ENCODE data around the gene RPA1. TPM values are rescaled to one million over a fixed set of nuclear protein-coding genes. Genes with fewer than 3 reads are reported as not detected.

The RPA1 gene
- total RNA-seq, 1 experiment from 2014 or later: 198 TPM

DNA sequence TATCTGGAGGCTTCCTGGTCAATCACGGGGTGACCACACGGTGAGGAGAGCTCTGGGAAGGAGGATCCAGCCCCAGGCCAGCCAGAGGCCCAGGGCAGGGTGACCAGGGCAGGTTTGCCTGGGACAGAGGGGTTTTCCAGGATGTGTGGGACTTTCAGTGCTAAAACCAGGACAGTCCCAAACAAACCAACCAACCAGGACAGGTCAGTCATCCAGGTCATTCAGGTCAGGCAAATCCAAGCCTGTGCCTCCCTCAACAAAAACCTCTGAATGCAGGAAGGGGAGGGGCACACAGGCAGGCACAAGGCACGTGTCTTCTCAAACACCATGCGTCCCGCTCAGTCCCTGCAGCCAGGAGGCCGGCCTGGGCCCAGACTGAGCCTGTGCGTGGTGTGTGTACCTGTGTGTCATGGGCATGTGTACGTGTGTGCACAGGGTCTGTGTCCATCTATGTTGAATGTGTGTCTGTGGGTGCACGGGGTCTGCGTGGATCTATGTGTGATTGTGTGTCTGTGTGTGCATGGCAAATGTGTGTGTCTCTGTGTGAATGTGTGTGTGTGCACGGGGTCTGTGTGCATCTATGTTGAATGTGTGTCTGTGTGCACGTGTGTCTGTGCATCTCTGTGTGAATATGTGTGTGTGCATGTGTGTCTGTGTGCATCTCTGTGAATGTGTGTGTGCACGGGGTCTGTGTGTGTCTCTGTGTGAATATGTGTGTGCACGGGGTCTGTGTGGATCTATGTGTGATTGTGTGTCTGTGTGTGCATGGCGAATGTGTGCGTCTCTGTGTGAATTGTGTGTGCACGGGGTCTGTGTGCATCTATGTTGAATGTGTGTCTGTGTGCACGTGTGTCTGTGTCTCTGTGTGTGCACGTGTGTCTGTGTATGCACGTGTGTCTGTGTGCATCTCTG, 116.5 kb downstream of the RPA1 start:
- intact Hi-C loops (cut with micrococcal nuclease): no loop called here
- ATAC-seq (no peak), DNase-seq (ENCODE audit: low read depth, low spot score) (no peak)
- TF ChIP-seq EZH2 (IDR thresholded peaks at IDR 0.05) (no peak), SIN3A (IDR thresholded peaks at IDR 0.05; ENCODE audit: low read depth) (no peak), ZNF274 (IDR thresholded peaks at IDR 0.05; ENCODE audit: low read depth, low read length) (no peak), CEBPB (IDR thresholded peaks at IDR 0.05; ENCODE audit: low read depth) (no peak), CBX3 (IDR thresholded peaks at IDR 0.05; ENCODE audit: low read depth) (no peak), FOSL1 (IDR thresholded peaks at IDR 0.05; ENCODE audit: low read depth) (no peak), TCF7L2 (IDR thresholded peaks at IDR 0.05; ENCODE audit: borderline replicate concordance, extremely low read depth, insufficient read depth, insufficient read length) (no peak), YY1 (IDR thresholded peaks at IDR 0.05; ENCODE audit: extremely low read depth, insufficient replicate concordance, low read depth, low read length) (no peak), ZFX (IDR thresholded peaks at IDR 0.05) (no peak), EGR1 (IDR thresholded peaks at IDR 0.05; ENCODE audit: low read depth) (no peak)
- TF ChIP-seq, protein P1, sequence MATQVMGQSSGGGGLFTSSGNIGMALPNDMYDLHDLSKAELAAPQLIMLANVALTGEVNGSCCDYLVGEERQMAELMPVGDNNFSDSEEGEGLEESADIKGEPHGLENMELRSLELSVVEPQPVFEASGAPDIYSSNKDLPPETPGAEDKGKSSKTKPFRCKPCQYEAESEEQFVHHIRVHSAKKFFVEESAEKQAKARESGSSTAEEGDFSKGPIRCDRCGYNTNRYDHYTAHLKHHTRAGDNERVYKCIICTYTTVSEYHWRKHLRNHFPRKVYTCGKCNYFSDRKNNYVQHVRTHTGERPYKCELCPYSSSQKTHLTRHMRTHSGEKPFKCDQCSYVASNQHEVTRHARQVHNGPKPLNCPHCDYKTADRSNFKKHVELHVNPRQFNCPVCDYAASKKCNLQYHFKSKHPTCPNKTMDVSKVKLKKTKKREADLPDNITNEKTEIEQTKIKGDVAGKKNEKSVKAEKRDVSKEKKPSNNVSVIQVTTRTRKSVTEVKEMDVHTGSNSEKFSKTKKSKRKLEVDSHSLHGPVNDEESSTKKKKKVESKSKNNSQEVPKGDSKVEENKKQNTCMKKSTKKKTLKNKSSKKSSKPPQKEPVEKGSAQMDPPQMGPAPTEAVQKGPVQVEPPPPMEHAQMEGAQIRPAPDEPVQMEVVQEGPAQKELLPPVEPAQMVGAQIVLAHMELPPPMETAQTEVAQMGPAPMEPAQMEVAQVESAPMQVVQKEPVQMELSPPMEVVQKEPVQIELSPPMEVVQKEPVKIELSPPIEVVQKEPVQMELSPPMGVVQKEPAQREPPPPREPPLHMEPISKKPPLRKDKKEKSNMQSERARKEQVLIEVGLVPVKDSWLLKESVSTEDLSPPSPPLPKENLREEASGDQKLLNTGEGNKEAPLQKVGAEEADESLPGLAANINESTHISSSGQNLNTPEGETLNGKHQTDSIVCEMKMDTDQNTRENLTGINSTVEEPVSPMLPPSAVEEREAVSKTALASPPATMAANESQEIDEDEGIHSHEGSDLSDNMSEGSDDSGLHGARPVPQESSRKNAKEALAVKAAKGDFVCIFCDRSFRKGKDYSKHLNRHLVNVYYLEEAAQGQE (IDR thresholded peaks at IDR 0.05; ENCODE audit: low read depth): no peak
- TF ChIP-seq, protein P2, sequence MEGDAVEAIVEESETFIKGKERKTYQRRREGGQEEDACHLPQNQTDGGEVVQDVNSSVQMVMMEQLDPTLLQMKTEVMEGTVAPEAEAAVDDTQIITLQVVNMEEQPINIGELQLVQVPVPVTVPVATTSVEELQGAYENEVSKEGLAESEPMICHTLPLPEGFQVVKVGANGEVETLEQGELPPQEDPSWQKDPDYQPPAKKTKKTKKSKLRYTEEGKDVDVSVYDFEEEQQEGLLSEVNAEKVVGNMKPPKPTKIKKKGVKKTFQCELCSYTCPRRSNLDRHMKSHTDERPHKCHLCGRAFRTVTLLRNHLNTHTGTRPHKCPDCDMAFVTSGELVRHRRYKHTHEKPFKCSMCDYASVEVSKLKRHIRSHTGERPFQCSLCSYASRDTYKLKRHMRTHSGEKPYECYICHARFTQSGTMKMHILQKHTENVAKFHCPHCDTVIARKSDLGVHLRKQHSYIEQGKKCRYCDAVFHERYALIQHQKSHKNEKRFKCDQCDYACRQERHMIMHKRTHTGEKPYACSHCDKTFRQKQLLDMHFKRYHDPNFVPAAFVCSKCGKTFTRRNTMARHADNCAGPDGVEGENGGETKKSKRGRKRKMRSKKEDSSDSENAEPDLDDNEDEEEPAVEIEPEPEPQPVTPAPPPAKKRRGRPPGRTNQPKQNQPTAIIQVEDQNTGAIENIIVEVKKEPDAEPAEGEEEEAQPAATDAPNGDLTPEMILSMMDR (IDR thresholded peaks at IDR 0.05 in 2 of 3, conservative IDR thresholded peaks at IDR 0.05 in 1 of 3; ENCODE audit: borderline replicate concordance in 1 of 3, insufficient read depth in 1 of 3, low read depth in 2 of 3, low read length in 2 of 3): no peak
- TF ChIP-seq, protein P3, sequence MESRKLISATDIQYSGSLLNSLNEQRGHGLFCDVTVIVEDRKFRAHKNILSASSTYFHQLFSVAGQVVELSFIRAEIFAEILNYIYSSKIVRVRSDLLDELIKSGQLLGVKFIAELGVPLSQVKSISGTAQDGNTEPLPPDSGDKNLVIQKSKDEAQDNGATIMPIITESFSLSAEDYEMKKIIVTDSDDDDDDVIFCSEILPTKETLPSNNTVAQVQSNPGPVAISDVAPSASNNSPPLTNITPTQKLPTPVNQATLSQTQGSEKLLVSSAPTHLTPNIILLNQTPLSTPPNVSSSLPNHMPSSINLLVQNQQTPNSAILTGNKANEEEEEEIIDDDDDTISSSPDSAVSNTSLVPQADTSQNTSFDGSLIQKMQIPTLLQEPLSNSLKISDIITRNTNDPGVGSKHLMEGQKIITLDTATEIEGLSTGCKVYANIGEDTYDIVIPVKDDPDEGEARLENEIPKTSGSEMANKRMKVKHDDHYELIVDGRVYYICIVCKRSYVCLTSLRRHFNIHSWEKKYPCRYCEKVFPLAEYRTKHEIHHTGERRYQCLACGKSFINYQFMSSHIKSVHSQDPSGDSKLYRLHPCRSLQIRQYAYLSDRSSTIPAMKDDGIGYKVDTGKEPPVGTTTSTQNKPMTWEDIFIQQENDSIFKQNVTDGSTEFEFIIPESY (IDR thresholded peaks at IDR 0.05; ENCODE audit: extremely low read depth, insufficient replicate concordance, low read length): no peak
- TF ChIP-seq, protein P4, sequence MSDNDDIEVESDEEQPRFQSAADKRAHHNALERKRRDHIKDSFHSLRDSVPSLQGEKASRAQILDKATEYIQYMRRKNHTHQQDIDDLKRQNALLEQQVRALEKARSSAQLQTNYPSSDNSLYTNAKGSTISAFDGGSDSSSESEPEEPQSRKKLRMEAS (IDR thresholded peaks at IDR 0.05): no peak
- ChIA-PET RAD21 (ENCODE audit: low non-redundant PET in 1 of 2, low total read pairs in 2 of 2, uncharacterized antibody in 2 of 2, unreplicated experiment in 2 of 2) (no interaction called here), POLR2A (no interaction called here), CTCF (no interaction called here)
- Histone ChIP-seq H3K4me3 (replicated peaks in 1 of 2; ENCODE audit: low read depth in 1 of 2, low read length in 2 of 2) (no peak overlapping the region), H3K4me1 (ENCODE audit: control insufficient read depth in 1 of 2, insufficient read depth in 2 of 2, low read length in 2 of 2) (no peaks in the 10 kb centered on the region), H4K20me1 (ENCODE audit: insufficient read depth) (no peaks in the 10 kb centered on the region), H3K9ac (ENCODE audit: low read length) (no peak overlapping the region), H3K79me2 (ENCODE audit: insufficient read depth, low read length) (no peaks in the 10 kb centered on the region), H2AFZ (ENCODE audit: low read depth, low read length, poor library complexity, severe bottlenecking) (no peak overlapping the region), H3K9me3 (ENCODE audit: control insufficient read depth in 1 of 2, insufficient read depth in 1 of 2, low read depth in 1 of 2, low read length in 2 of 2) (no peaks in the 10 kb centered on the region), H3K4me2 (ENCODE audit: low read length) (no peak overlapping the region), H3K27ac (ENCODE audit: low read depth, low read length) (no peak overlapping the region), H3K9me2 (ENCODE audit: insufficient read depth) (no peaks in the 10 kb centered on the region), H3K27me3 (ENCODE audit: insufficient read depth, low read length) (no peaks in the 10 kb centered on the region), H3K36me3 (ENCODE audit: control insufficient read depth in 1 of 2, insufficient read depth in 2 of 2, low read length in 2 of 2) (no peaks in the 10 kb centered on the region)
- BruUV-seq (replicated peaks): no TSS peak
